Activated naive CD4-positive, alpha-beta T cell treated with anti-CD3 and anti-CD28 coated beads for 36 hours (primary cell): ENCODE measurements around the gene CPXM2. TPM values are rescaled to one million over a fixed set of nuclear protein-coding genes. Genes with fewer than 3 reads are reported as not detected.

ENCODE experiments used
- CTCF ChIA-PET: fragments of 350-600 bp; sonication (Branson Sonifier 250); formaldehyde crosslinking; loops from one replicate; lab custom pipeline; 2021; ENCODE audit warnings: antibody characterized with exemption; lab: Charles Lee
- DNase-seq: peaks from one replicate; pipeline ENCODE4 v3.0.0-alpha.2; 2020
- H3K27ac Mint-ChIP-seq: one replicate; pipeline ENCODE4 v1.8.0; 2021; ENCODE audit warnings: mild to moderate bottlenecking, mixed read lengths
- H3K27me3 Mint-ChIP-seq: one replicate; pipeline ENCODE4 v1.8.0; 2021; ENCODE audit warnings: low read depth, mixed read lengths
- H3K36me3 Mint-ChIP-seq: one replicate; pipeline ENCODE4 v1.8.0; 2021; ENCODE audit warnings: low read depth, mixed read lengths
- H3K4me1 Mint-ChIP-seq: one replicate; pipeline ENCODE4 v1.8.0; 2021; ENCODE audit warnings: low read depth, mixed read lengths
- H3K4me3 Mint-ChIP-seq: one replicate; pipeline ENCODE4 v1.8.0; 2021; ENCODE audit warnings: mild to moderate bottlenecking, moderate library complexity, mixed read lengths
- H3K9me3 Mint-ChIP-seq: one replicate; pipeline ENCODE4 v1.8.0; 2021; ENCODE audit warnings: mixed read lengths
- intact Hi-C: fragments of 100-400 bp; cut with micrococcal nuclease; formaldehyde crosslinking; loops from one replicate; pipeline ENCODE4 v1.15.1; 2023
- total RNA-seq, 2 experiments: library from RNA; stranded (reverse); gene quantifications; one replicate each; pipeline ENCODE4 v1.2.3, GENCODE V29; 2021

Gene CPXM2
- total RNA-seq, 2 experiments from 2014 or later, result not detected

DNA sequence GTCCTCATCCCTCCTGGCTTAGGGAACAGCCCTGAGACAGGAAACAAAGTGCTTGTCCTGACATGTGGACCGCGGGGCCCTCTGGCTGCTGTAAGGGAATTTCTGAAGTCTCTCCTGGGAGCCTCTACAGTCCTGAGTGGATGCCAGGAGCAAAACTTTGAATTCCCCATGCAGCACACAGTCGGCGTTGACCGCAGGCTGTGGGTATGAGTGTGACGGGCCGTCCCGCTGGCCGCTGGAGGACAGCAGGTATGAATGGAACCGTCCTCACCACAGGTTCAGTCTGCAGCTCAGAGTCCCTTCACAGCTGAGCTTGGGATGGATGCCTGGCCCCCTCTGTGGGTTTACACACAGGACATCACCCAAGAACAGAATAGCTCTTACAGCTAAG, 130.6 kb downstream of the CPXM2 start:
- peaks cover 10% of the 10 kb centered on the region for H3K27me3 Mint-ChIP-seq
- H3K4me1 Mint-ChIP-seq, result no peaks in the 10 kb centered on the region
- no peak overlapping the region for H3K27ac Mint-ChIP-seq
- H3K4me3 Mint-ChIP-seq, result no peak overlapping the region
- intact Hi-C loops, result no loop called here
- H3K9me3 Mint-ChIP-seq, result no peaks in the 10 kb centered on the region
- no peak for DNase-seq
- CTCF ChIA-PET, result no interaction called here
- H3K36me3 Mint-ChIP-seq, result no peaks in the 10 kb centered on the region

DNA sequence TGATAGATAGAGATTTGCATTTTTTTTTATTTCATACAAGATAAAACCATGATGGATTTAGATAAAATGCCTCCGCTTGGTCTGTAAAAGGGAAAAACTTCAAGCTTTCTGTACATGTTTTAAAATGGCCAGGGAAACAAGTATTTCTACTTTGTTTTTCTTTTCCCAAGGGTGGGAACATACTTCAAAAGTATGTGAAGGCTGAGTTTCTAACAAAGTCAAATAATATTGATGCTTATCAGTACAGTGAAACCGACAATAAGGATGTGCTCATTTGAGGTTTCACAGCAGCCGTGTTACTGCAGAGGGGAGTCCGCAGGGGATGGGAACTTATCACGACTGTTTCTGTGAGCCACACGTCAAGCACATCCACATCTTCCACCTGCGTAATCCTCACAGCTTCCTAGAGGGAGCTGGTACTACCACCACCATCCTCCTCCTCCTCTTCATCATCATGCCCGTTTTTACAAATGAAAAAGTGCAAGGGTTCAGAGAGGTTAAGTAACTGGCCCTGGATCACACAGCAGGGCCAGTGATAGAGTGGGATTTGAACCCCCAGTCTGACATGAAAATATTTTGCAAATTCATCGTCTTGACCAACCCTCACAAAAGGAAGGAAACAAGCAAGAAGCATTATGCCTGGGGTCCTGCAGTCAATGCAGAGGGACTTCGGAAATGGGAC, 131.1 kb downstream of the CPXM2 start:
- Mint-ChIP-seq H3K9me3 (no peaks in the 10 kb centered on the region), H3K27ac (no peak overlapping the region), H3K27me3 (peaks cover 10% of the 10 kb centered on the region), H3K4me3 (no peak overlapping the region), H3K36me3 (no peaks in the 10 kb centered on the region), H3K4me1 (no peaks in the 10 kb centered on the region)
- DNase-seq, result no peak
- intact Hi-C loops, result no loop called here
- CTCF ChIA-PET, result no interaction called here

DNA sequence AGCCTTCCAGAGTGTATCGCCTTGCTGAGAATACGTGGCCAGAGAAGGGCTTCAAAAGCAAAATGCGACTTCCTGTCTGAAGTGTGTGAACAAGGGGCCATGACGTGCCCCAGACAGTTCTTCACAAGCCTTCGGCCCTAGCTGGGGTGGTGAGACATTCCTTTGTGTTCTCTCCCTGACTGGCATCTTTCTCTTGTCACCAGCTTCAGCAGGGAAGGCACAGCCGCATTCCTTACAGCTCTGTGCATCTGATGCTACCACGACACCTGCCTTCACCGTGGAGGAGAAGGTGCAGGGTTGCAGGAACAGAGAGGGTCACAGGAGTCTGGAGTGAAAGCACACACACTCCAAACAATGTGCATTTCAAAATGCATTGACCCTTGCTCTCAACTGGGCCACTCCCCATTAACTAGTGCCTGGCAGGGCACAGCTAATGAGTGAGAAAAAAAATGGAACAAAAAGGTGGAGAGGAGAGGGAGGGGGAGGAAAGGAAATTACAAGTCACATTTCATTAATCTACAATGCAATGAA, 132.0 kb downstream of the CPXM2 start:
- Mint-ChIP-seq H3K36me3 (no peaks in the 10 kb centered on the region), H3K9me3 (no peaks in the 10 kb centered on the region), H3K27ac (no peak overlapping the region), H3K4me3 (no peak overlapping the region), H3K4me1 (no peaks in the 10 kb centered on the region), H3K27me3 (peaks cover 8% of the 10 kb centered on the region)
- CTCF ChIA-PET, result no interaction called here
- intact Hi-C loops, result no loop called here
- DNase-seq, result no peak

DNA sequence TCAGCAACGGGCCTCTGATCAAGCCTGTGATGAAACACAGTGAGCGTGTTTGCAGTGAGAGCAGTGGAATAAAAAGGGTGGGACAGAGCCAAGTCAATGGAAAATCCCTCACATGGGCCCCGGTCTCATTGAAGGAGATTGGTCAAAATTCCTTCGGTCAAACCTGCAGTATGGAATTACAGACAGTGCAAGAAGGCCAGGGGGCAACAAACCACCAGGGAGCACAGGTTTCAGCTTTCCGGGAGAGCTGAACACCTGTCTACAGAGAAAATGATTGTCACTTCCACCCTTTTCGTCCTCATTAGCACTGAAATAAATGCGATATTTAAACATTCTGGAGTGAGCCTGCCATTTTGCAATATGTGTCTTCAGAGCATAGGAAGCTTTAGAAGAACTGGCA, 132.6 kb downstream of the CPXM2 start:
- H3K27me3 Mint-ChIP-seq, result peaks cover 10% of the 10 kb centered on the region
- H3K4me1 Mint-ChIP-seq, result no peaks in the 10 kb centered on the region
- no peak overlapping the region for H3K27ac Mint-ChIP-seq
- H3K9me3 Mint-ChIP-seq, result no peaks in the 10 kb centered on the region
- no peak overlapping the region for H3K4me3 Mint-ChIP-seq
- intact Hi-C loops, result no loop called here
- CTCF ChIA-PET, result no interaction called here
- DNase-seq, result no peak
- H3K36me3 Mint-ChIP-seq, result no peaks in the 10 kb centered on the region

DNA sequence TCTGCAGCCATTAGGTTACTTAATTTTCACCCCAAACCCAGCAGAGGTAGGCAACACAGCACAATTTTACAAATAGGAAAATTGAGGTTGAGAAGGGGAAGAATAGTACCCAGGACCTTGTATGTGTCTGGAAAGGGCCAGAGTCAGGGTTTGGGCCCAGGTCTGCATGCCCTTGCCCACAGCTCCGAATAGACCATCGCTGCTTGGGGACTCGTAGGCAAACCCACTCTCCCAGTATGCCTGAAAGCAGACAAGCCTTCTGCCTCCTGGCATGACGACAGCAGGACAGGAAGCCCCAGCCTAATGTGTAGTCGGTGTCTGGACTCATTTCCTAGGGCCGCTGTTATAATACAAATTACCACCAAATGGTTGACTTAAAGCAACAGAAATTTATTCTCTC, 133.8 kb downstream of the CPXM2 start:
- no peak overlapping the region for H3K4me3 Mint-ChIP-seq
- no peak for DNase-seq
- no peak overlapping the region for H3K27ac Mint-ChIP-seq
- H3K4me1 Mint-ChIP-seq, result no peaks in the 10 kb centered on the region
- CTCF ChIA-PET, result no interaction called here
- no peaks in the 10 kb centered on the region for H3K9me3 Mint-ChIP-seq
- intact Hi-C loops, result no loop called here
- H3K36me3 Mint-ChIP-seq, result no peaks in the 10 kb centered on the region
- H3K27me3 Mint-ChIP-seq, result peaks cover 8% of the 10 kb centered on the region

DNA sequence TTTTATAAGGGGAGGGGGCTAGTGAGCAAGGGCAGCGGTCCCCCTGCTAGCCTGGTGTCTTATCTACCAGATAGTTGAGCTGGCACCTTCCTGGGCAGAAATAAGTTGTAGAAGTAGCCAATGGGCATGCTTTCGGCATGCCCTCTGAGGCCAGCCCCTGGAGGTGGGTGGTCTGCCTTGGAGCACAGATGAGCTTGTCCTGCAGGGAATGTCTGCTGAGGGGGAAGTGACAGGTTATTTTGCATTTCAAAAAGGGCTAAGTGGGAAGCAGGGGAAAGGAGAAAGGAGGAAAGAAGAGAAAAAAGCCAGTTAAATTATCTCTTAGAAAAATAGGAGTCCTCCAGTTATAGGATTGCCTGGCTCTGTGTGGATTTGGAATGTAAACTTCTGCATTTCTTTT, 136.5 kb downstream of the CPXM2 start:
- Mint-ChIP-seq H3K36me3 (no peaks in the 10 kb centered on the region), H3K4me1 (no peaks in the 10 kb centered on the region)
- intact Hi-C loops, result no loop called here

DNA sequence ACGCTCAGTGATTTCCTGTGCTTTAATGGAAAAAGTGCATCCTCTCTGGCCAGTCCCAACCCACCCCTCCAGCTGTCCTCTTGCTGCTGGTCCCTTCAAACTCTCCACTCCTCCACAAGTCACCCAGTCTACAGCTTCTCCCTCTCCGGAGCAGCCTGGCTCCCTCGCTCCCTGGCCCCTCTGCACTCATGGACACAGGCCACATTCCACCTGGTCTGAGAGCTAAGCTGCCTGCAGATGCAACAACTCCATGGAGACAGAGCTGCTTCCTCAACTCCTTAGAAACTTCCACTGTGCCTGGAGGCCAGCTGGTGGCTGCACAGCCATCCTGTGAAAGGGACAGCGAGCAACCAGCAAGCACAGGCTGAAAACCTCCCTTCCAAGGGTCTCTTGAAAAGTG, 137.5 kb downstream of the CPXM2 start:
- H3K4me1 Mint-ChIP-seq, result no peaks in the 10 kb centered on the region
- CTCF ChIA-PET, result no interaction called here
- no peak for DNase-seq
- H3K36me3 Mint-ChIP-seq, result no peaks in the 10 kb centered on the region
- intact Hi-C loops, result no loop called here
- H3K27ac Mint-ChIP-seq, result no peak overlapping the region
- H3K27me3 Mint-ChIP-seq, result peaks cover 5% of the 10 kb centered on the region
- no peak overlapping the region for H3K4me3 Mint-ChIP-seq
- no peaks in the 10 kb centered on the region for H3K9me3 Mint-ChIP-seq

More for the DNA sequence above, 136.5 kb downstream of the CPXM2 start:
- Mint-ChIP-seq H3K9me3 (no peaks in the 10 kb centered on the region), H3K27ac (no peak overlapping the region), H3K27me3 (peaks cover 5% of the 10 kb centered on the region), H3K4me3 (no peak overlapping the region)
- CTCF ChIA-PET, result no interaction called here
- DNase-seq, result no peak

DNA sequence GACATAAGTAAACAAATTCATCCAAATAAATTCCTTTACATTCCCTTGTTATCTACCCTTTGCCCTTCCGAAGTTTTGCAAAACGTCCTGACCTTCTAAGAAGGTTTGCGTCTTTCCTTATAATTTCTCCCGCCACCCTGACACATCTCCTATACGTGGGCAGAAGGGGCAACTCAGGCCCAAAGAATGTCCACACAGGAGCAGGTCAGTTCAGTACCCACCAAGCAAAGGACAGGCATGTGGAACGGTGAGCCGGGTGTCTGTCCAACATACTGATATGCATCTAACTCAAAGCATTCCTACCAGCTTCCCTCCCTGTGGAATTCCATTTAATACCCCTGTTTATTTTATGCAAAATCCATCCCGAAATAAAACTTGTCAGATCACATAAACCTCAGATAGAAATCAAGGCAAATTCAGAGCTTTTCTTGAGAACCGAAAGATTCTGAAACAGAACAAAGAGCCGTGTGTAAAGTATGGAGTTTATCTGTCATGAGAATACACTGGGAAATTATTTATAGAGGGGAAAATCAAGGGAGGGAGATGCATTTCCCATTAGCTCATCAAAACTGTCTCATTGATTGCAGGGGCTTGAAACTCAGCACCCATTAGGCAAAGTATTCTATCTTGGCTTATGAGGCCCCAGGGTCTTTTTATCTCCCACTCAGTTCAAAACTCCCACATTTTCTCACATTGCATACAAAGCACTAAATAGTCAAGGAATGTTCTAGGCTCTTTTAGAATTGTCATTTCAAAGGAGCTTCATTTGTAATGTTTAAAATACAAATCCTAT, 140.1 kb downstream of the CPXM2 start:
- no peaks in the 10 kb centered on the region for H3K4me1 Mint-ChIP-seq
- no peak overlapping the region for H3K27ac Mint-ChIP-seq
- H3K36me3 Mint-ChIP-seq, result no peaks in the 10 kb centered on the region
- intact Hi-C loops, result no loop called here
- DNase-seq, result no peak
- peaks cover 2% of the 10 kb centered on the region for H3K27me3 Mint-ChIP-seq
- H3K4me3 Mint-ChIP-seq, result no peak overlapping the region
- no peaks in the 10 kb centered on the region for H3K9me3 Mint-ChIP-seq
- CTCF ChIA-PET, result no interaction called here

DNA sequence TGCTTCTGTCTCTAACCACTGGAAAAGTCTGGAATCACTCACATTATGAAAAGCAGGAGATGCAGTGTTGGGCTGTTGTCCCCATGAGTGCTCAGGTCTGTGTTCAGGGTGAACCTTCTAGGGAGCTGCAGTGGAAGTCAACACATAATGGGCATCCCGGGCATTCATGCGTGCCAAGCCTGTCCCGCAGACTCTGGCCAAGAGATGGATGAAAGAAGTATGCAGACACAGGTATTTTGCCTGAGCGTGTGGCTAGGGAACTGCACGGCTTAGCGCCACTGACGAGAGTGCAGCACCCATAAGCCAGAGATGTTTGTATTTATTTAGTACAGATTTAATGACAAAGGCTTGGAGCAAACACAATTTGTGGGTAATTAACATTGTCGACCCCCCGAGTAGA, 140.7 kb downstream of the CPXM2 start:
- H3K36me3 Mint-ChIP-seq, result no peaks in the 10 kb centered on the region
- H3K4me1 Mint-ChIP-seq, result no peaks in the 10 kb centered on the region
- no peak overlapping the region for H3K4me3 Mint-ChIP-seq
- DNase-seq, result no peak
- CTCF ChIA-PET, result no interaction called here
- intact Hi-C loops, result no loop called here
- no peaks in the 10 kb centered on the region for H3K9me3 Mint-ChIP-seq
- peaks cover 2% of the 10 kb centered on the region for H3K27me3 Mint-ChIP-seq
- no peak overlapping the region for H3K27ac Mint-ChIP-seq

DNA sequence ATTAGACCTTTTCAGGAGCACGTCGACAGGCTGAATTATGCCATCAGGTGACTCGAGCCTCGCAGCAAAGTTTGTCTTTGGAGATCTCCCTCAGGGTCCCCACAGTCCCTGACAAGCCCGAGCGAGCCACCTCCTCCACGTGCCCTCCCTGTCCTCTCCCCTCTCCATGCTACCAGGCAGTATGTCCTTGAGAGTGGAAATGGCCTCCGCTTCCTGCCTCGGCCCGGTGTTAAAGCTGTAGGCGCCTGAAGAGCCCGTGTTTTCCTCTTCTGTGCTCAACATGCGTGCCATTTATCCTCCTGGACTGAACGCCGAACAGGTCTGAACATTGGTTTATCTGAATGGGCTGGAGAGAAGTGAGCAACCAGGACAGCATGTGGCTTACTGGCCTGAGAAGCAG, 142.9 kb downstream of the CPXM2 start:
- Mint-ChIP-seq H3K4me3 (no peak overlapping the region), H3K4me1 (no peaks in the 10 kb centered on the region), H3K27me3 (no peaks in the 10 kb centered on the region), H3K9me3 (no peaks in the 10 kb centered on the region), H3K27ac (no peak overlapping the region), H3K36me3 (no peaks in the 10 kb centered on the region)
- DNase-seq, result no peak
- CTCF ChIA-PET, result no interaction called here
- intact Hi-C loops, result no loop called here

DNA sequence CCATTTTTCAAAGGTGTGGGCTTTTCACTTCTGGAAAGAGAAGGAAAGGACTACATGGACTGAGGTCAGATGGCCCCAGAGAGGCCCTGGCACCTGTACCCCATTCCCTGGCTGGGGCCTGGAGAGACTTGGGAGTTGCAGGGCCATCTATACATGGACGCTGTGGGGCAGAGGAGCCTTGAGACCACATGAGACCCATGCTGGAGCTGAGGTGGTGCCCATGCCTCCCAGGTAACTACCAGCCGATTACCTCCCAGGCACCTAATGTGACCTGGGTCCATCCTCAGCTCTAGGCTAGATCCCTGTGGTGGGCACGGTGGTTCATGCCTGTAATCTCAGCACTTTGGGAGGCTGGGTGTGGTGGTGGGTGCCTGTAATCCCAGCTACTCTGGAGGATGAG, 144.2 kb downstream of the CPXM2 start:
- Mint-ChIP-seq H3K27me3 (no peaks in the 10 kb centered on the region), H3K9me3 (no peaks in the 10 kb centered on the region), H3K4me3 (no peak overlapping the region), H3K4me1 (no peaks in the 10 kb centered on the region), H3K36me3 (no peaks in the 10 kb centered on the region), H3K27ac (no peak overlapping the region)
- no peak for DNase-seq
- intact Hi-C loops, result no loop called here
- CTCF ChIA-PET, result no interaction called here

DNA sequence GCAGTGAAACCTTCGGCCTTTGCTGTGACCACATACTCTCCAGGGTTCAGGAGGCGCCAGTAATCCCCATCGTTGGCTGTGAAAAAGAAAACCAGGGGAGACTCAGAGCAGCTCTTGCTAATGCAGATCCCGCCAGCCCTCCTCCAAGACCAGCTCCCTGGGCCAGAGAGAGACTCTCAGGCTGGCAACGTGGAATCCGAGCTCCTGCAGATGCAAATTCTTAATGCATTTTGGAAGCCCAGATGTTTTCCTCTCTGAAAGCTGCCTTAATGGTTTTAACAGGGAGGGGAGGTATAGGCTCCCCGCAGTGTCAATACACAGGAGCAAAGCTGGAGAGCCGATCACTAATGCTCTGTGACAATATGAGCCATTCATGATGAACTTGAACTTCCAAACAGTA, 144.7 kb downstream of the CPXM2 start:
- H3K4me1 Mint-ChIP-seq, result no peaks in the 10 kb centered on the region
- H3K27ac Mint-ChIP-seq, result no peak overlapping the region
- CTCF ChIA-PET, result no interaction called here
- intact Hi-C loops, result no loop called here
- no peak for DNase-seq
- H3K36me3 Mint-ChIP-seq, result no peaks in the 10 kb centered on the region
- H3K4me3 Mint-ChIP-seq, result no peak overlapping the region
- no peaks in the 10 kb centered on the region for H3K9me3 Mint-ChIP-seq
- H3K27me3 Mint-ChIP-seq, result no peaks in the 10 kb centered on the region

DNA sequence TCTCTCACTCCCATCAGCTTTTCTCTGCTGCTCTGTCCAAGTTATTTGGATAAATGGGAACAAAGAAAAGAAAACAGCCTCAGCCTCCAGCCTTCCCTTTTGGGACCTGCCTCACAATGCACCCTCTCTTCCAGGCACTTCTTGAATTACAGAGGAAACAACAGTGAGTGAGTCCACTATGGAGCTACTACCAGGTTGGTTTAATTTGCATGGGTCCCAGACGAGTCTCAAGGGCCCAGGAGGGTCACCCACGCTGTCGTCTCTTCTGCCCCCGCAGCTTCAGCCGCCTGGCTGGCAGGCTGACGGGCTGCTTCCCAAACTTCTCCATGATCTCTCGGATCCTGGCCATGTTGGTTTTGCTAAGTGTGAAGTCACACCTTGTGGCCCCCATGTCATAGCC, 145.1 kb downstream of the CPXM2 start:
- H3K27me3 Mint-ChIP-seq, result no peaks in the 10 kb centered on the region
- H3K36me3 Mint-ChIP-seq, result no peaks in the 10 kb centered on the region
- CTCF ChIA-PET, result no interaction called here
- no peaks in the 10 kb centered on the region for H3K9me3 Mint-ChIP-seq
- no peak overlapping the region for H3K27ac Mint-ChIP-seq
- no peak overlapping the region for H3K4me3 Mint-ChIP-seq
- no peak for DNase-seq
- intact Hi-C loops, result no loop called here
- no peaks in the 10 kb centered on the region for H3K4me1 Mint-ChIP-seq
